A549 (cell line): ENCODE measurements around the gene HSPH1. TPM values are rescaled to one million over a fixed set of nuclear protein-coding genes. Genes with fewer than 3 reads are reported as not detected.

Experiments used
- ATAC-seq, 2 experiments: fragments of 200-7000 bp in 1 of 2; fragments of >200 bp in 1 of 2; cut with Nextera tagmentation in 1 of 2; cut with Tn5 transposase in 1 of 2; 3 replicates each; pipeline versions ENCODE4 v1.8.0 to v1.9.1; 2018 to 2020; ENCODE audit warnings: mild to moderate bottlenecking in 1 of 2, moderate library complexity in 1 of 2
- CTCF ChIA-PET: fragments of 300-600 bp; sonication (Branson Sonifier 250); formaldehyde crosslinking; extraction: SDS; loops from one replicate; lab custom pipeline; 2021; ENCODE audit warnings: antibody characterized with exemption, inconsistent platforms; lab: Yijun Ruan, JAX
- POLR2A ChIA-PET: fragments of 350-600 bp; formaldehyde crosslinking; extraction: SDS; loops from one replicate; lab custom pipeline; 2021; ENCODE audit warnings: antibody characterized with exemption, inconsistent platforms; lab: Yijun Ruan, JAX
- DNase-seq, 2 experiments: peaks; one replicate each; pipeline versions ENCODE4 v3.0.0 to v3.0.0-alpha.2; 2011 to 2016; ENCODE audit warnings: low read depth in 1 of 2, low spot score in 1 of 2
- FAIRE-seq: peaks from 2 replicates; lab custom pipeline; 2011; peaks lifted over from hg19 to GRCh38; lab: Jason Lieb, UNC
- H3K27ac ChIP-seq, 2 experiments: fragments of >200 bp; sonication (Bioruptor Twin); formaldehyde crosslinking; 3 replicates each; pipeline ENCODE4 v1.5.1; 2016 to 2017
- H3K4me1 ChIP-seq: fragments of >200 bp; sonication (Bioruptor Twin); formaldehyde crosslinking; 3 replicates; pipeline ENCODE4 v1.6.1; 2016
- H3K4me2 ChIP-seq: fragments of >200 bp; sonication (Bioruptor Twin); formaldehyde crosslinking; 3 replicates; pipeline ENCODE4 v1.6.1; 2016
- H3K4me3 ChIP-seq: fragments of >200 bp; sonication (Bioruptor Twin); formaldehyde crosslinking; 3 replicates; pipeline ENCODE4 v1.5.1; 2016
- H3K9me3 ChIP-seq: fragments of >200 bp; sonication (Bioruptor Twin); formaldehyde crosslinking; 3 replicates; pipeline ENCODE4 v1.6.1; 2016
- CBX2 ChIP-seq: fragments of 200-600 bp; sonication (generic); IDR thresholded peaks from 2 replicates; pipeline ENCODE4 v1.6.1; 2016; ENCODE audit warnings: low read depth, mild to moderate bottlenecking, borderline replicate concordance
- CHD2 ChIP-seq: fragments of 150-350 bp; IDR thresholded peaks from 2 replicates; pipeline ENCODE4 v1.6.1; 2014; ENCODE audit warnings: low read length; ENCODE audit not compliant: partially characterized antibody
- EHMT2 ChIP-seq: fragments of 200-600 bp; sonication (generic); IDR thresholded peaks from 2 replicates; pipeline ENCODE4 v1.6.1; 2016; ENCODE audit warnings: antibody characterized with exemption, low read depth, mild to moderate bottlenecking, moderate library complexity
- ESRRA ChIP-seq: fragments of 150-350 bp; IDR thresholded peaks from 2 replicates; pipeline ENCODE4 v1.6.1; 2014; ENCODE audit warnings: mild to moderate bottlenecking, low read length, borderline replicate concordance
- FOSL2 ChIP-seq, 2 experiments: fragments of 450-650 bp in 1 of 2; fragments of >200 bp in 1 of 2; sonication (Bioruptor Twin) in 1 of 2; formaldehyde crosslinking; IDR thresholded peaks; 2 replicates each; pipeline versions ENCODE4 v1.5.0 to v1.6.1; 2016 to 2020; ENCODE audit warnings: mild to moderate bottlenecking in 1 of 2, moderate library complexity in 1 of 2
- GATA3 ChIP-seq: IDR thresholded peaks from 2 replicates; pipeline ENCODE4 v1.6.1; 2012; ENCODE audit warnings: borderline replicate concordance
- HDAC2 ChIP-seq: fragments of 200-600 bp; sonication (generic); IDR thresholded peaks from 2 replicates; pipeline ENCODE4 v1.6.1; 2016
- HOXA7 ChIP-seq: fragments of 250-450 bp; sonication (Bioruptor Pico); IDR thresholded peaks from 2 replicates; pipeline ENCODE4 v1.5.0; 2020; ENCODE audit warnings: mild to moderate bottlenecking, moderate library complexity
- HOXB13 ChIP-seq: fragments of 250-450 bp; sonication (Bioruptor Pico); IDR thresholded peaks from 2 replicates; pipeline ENCODE4 v1.5.0; 2020; ENCODE audit warnings: low read depth, mild to moderate bottlenecking, moderate library complexity
- KDM1A ChIP-seq: fragments of 200-600 bp; sonication (generic); IDR thresholded peaks from 2 replicates; pipeline ENCODE4 v1.6.1; 2016; ENCODE audit warnings: low read depth, mild to moderate bottlenecking
- KDM5A ChIP-seq: fragments of 200-600 bp; sonication (generic); IDR thresholded peaks from 2 replicates; pipeline ENCODE4 v1.6.1; 2016; ENCODE audit warnings: antibody characterized with exemption, mild to moderate bottlenecking
- MAFK ChIP-seq: fragments of 450-650 bp; IDR thresholded peaks from 2 replicates; pipeline ENCODE4 v1.6.1; 2014; ENCODE audit not compliant: partially characterized antibody
- MAX ChIP-seq: IDR thresholded peaks from 2 replicates; pipeline ENCODE4 v1.6.1; 2012
- MAZ ChIP-seq: fragments of 150-350 bp; IDR thresholded peaks from 2 replicates; pipeline ENCODE4 v1.6.1; 2014; ENCODE audit warnings: antibody characterized with exemption, low read depth, low read length, borderline replicate concordance
- MYC ChIP-seq: IDR thresholded peaks from 2 replicates; pipeline ENCODE4 v1.6.1; 2012; ENCODE audit warnings: mild to moderate bottlenecking, inconsistent platforms, low read length, improper control_type of control experiment, borderline replicate concordance
- NFE2L2 ChIP-seq: fragments of 150-350 bp; conservative IDR thresholded peaks from 2 replicates; pipeline ENCODE4 v1.6.1; 2014; ENCODE audit warnings: low read length
- NPAS2 ChIP-seq: fragments of 250-450 bp; sonication (Bioruptor Pico); IDR thresholded peaks from 2 replicates; pipeline ENCODE4 v1.8.0; 2022; ENCODE audit warnings: mild to moderate bottlenecking, moderate library complexity, borderline replicate concordance
- PHF8 ChIP-seq: fragments of 200-600 bp; sonication (generic); IDR thresholded peaks from 2 replicates; pipeline ENCODE4 v1.6.1; 2016; ENCODE audit warnings: low read depth, mild to moderate bottlenecking, antibody characterized with exemption, moderate library complexity, borderline replicate concordance
- RARB ChIP-seq: fragments of 250-450 bp; sonication (Bioruptor Pico); IDR thresholded peaks from 2 replicates; pipeline ENCODE4 v1.8.0; 2021; ENCODE audit warnings: mild to moderate bottlenecking, moderate library complexity
- RCOR1 ChIP-seq: fragments of 150-350 bp; IDR thresholded peaks from 2 replicates; pipeline ENCODE4 v1.6.1; 2014; ENCODE audit warnings: antibody characterized with exemption, low read length, low read depth
- REST ChIP-seq: fragments of 200-600 bp; sonication (generic); IDR thresholded peaks from 2 replicates; pipeline ENCODE4 v1.6.1; 2016; ENCODE audit warnings: antibody characterized with exemption, mild to moderate bottlenecking, moderate library complexity
- RFX5 ChIP-seq: fragments of 450-650 bp; IDR thresholded peaks from 2 replicates; pipeline ENCODE4 v1.7.1; 2014; ENCODE audit warnings: antibody characterized with exemption, mild to moderate bottlenecking, moderate library complexity
- RNF2 ChIP-seq: fragments of 200-600 bp; sonication (generic); IDR thresholded peaks from 2 replicates; pipeline ENCODE4 v1.6.1; 2016; ENCODE audit warnings: low read depth, mild to moderate bottlenecking, antibody characterized with exemption, moderate library complexity, borderline replicate concordance
- SREBF2 ChIP-seq: fragments of 450-650 bp; IDR thresholded peaks from 2 replicates; pipeline ENCODE4 v1.6.1; 2014; ENCODE audit warnings: mild to moderate bottlenecking, moderate library complexity
- TFCP2L1 ChIP-seq: fragments of 250-450 bp; sonication (Bioruptor Pico); IDR thresholded peaks from 2 replicates; pipeline ENCODE4 v1.5.0; 2021; ENCODE audit warnings: mild to moderate bottlenecking
- USF2 ChIP-seq: fragments of 450-650 bp; IDR thresholded peaks from 2 replicates; pipeline ENCODE4 v1.6.1; 2014; ENCODE audit warnings: antibody characterized with exemption
- ZC3H11A ChIP-seq: fragments of 450-650 bp; IDR thresholded peaks from 2 replicates; pipeline ENCODE4 v1.6.1; 2014; ENCODE audit warnings: antibody characterized with exemption, mild to moderate bottlenecking
- ZNF302 ChIP-seq: fragments of 250-450 bp; sonication (Bioruptor Pico); IDR thresholded peaks from 2 replicates; pipeline ENCODE4 v1.9.0; 2021; ENCODE audit warnings: inconsistent platforms, mild to moderate bottlenecking, moderate library complexity
- WGBS: methylation state at CpG from one replicate; pipeline ENCODE4 v1.1.6; 2017; ENCODE audit errors: missing lambda C conversion rate; 5-methylcytosine and 5-hydroxymethylcytosine counted together
- polyA plus RNA-seq, 4 experiments: library from polyadenylated mRNA; depleted of rRNA in 3 of 4; stranded (reverse); fragments of >200 nt; fragmentation: RNase III in 1 of 4; extraction: RNeasy Plus Mini Kit Qiagen cat#74134 plus additional on column Dnase treatment in 1 of 4; gene quantifications; 2 replicates in 3 of 4; 3 replicates in 1 of 4; pipeline ENCODE4 v1.2.3, GENCODE V29; 2011 to 2017
- TF ChIP-seq, protein P1 (sequence below): fragments of >200 bp; sonication (Bioruptor Twin); formaldehyde crosslinking; IDR thresholded peaks from 2 replicates; pipeline ENCODE4 v1.6.1; 2016

Gene HSPH1
- polyA plus RNA-seq, 2 of the 4 experiments (the other 2 are of a cell fraction), result 110 to 141 TPM

DNA sequence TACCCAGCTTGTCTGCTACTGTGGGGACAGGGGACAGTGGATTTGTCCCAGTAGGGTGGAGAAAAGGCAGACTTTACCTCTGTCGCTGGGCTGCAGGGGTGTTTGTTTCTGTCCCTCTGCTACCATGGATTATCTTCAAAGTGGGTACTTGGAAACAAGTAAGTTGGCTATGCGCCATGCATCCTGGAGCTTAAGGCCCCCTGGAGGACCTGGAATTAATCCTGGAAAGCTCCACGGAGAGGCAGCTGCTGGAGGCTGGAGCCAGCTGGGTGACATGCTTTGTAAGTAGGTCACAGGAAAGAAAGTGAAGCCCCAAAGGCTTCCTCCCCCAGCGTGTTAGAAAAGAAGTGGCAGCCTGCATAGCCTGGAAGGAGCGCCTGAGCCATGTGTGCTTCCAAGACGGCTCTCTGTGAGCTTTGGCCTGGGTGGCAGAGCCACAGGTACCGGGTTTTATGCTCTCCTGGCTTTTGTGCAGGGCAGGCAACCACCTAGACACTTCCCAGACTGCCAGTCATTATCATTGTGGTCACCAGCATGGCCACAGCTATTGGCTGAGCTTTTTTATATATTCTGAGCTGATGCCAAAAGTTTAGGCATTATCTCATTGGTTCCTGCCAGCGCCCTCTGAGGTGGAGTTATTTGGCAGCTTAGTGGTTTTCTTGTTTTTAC, 47.6 kb upstream of the HSPH1 start:
- DNase-seq, result no peak
- ChIA-PET CTCF (interaction anchor here (0.8 to 1.4 kb wide), 2 partner anchors 8 to 27 kb away, joined by 3 to 6 read pairs; no protein-coding TSS in a partner anchor), POLR2A (interaction anchor here (1.6 kb wide), 1 partner anchor 35 kb away, joined by 3 read pairs; no protein-coding TSS in a partner anchor)
- Histone ChIP-seq H3K9me3 (no peaks in the 10 kb centered on the region), H3K27ac (no peak overlapping the region), H3K4me2 (no peak overlapping the region), H3K4me1 (peaks cover 8% of the 10 kb centered on the region; the same call in 2 of the 3 replicates), H3K4me3 (no peak overlapping the region)
- TF ChIP-seq PHF8 (no peak), KDM5A (no peak), SREBF2 (no peak), USF2 (no peak), RFX5 (no peak), HOXA7 (CRISPR knock-in tag) (no peak), ZC3H11A (no peak), MAZ (no peak), NPAS2 (CRISPR knock-in tag) (no peak), NFE2L2 (no peak), ESRRA (no peak), HDAC2 (no peak), RNF2 (no peak), MAFK (no peak), RCOR1 (no peak), HOXB13 (no peak), TFCP2L1 (CRISPR knock-in tag) (no peak)
- TF ChIP-seq, protein P1, sequence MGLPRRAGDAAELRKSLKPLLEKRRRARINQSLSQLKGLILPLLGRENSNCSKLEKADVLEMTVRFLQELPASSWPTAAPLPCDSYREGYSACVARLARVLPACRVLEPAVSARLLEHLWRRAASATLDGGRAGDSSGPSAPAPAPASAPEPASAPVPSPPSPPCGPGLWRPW, result no peak
- no peak for ATAC-seq
- no peak for FAIRE-seq
- WGBS, result 83% methylated on average over 7 of the region's 8 CpGs

GRCh38 chr13:31208559-31209122, 46.9 kb upstream of the HSPH1 start:
- H3K4me2 ChIP-seq, result no peak overlapping the region

More at GRCh38 chr13:31208559-31209122, 46.9 kb upstream of the HSPH1 start:
- H3K4me3 ChIP-seq, result no peak overlapping the region
- 85% methylated on average over 5 of the region's 12 CpGs for WGBS
- TF ChIP-seq KDM1A (no peak), PHF8 (no peak), SREBF2 (no peak), RARB (CRISPR knock-in tag) (no peak), HOXB13 (no peak), REST (no peak), MYC (no peak), MAZ (no peak), NFE2L2 (no peak), FOSL2 (IDR thresholded peaks at IDR 0.05) (no peak), FOSL2 (CRISPR knock-in tag; IDR thresholded peaks at IDR 0.05) (no peak), CHD2 (no peak), MAX (no peak), EHMT2 (no peak), GATA3 (no peak), CBX2 (no peak), ZNF302 (no peak), MAFK (no peak)
- POLR2A ChIA-PET, result interaction anchor here (1.6 kb wide), 1 partner anchor 34 kb away, joined by 3 read pairs; no protein-coding TSS in a partner anchor
- CTCF ChIA-PET, result interaction anchor here (1.4 kb wide), 1 partner anchor 8 kb away, joined by 6 read pairs; no protein-coding TSS in a partner anchor
- FAIRE-seq, result no peak
- H3K27ac ChIP-seq, result no peak overlapping the region
- no peak for DNase-seq
- ATAC-seq, result no peak
- H3K4me1 ChIP-seq, result peaks cover 8% of the 10 kb centered on the region; the same call in 2 of the 3 replicates
- H3K9me3 ChIP-seq, result no peaks in the 10 kb centered on the region
